HEK293 (cell line): ENCODE results near the gene CZIB.

ENCODE experiments used
- ATF2 ChIP-seq: fragments of 450-650 bp; formaldehyde crosslinking; IDR thresholded peaks from 2 replicates; pipeline ENCODE4 v1.5.1; 2016; ENCODE audit warnings: missing biosample characterization, missing genetic modification characterization, low read depth
- GLI4 ChIP-seq: fragments of 450-650 bp; formaldehyde crosslinking; IDR thresholded peaks from 2 replicates; pipeline ENCODE4 v1.5.1; 2016; ENCODE audit warnings: missing biosample characterization, missing genetic modification characterization
- GLIS1 ChIP-seq: fragments of 450-650 bp; formaldehyde crosslinking; IDR thresholded peaks from 2 replicates; pipeline ENCODE4 v1.5.1; 2016; ENCODE audit warnings: missing biosample characterization, missing genetic modification characterization
- GLIS2 ChIP-seq: fragments of 450-650 bp; formaldehyde crosslinking; IDR thresholded peaks from 2 replicates; pipeline ENCODE4 v1.5.1; 2016; ENCODE audit warnings: missing biosample characterization, missing genetic modification characterization
- IKZF3 ChIP-seq: fragments of 450-650 bp; IDR thresholded peaks from 2 replicates; pipeline ENCODE4 v1.5.0; 2018; ENCODE audit warnings: missing biosample characterization, mild to moderate bottlenecking, missing genetic modification characterization, moderate library complexity
- INSM2 ChIP-seq: fragments of 450-650 bp; formaldehyde crosslinking; IDR thresholded peaks from 2 replicates; pipeline ENCODE4 v1.5.1; 2016; ENCODE audit warnings: missing biosample characterization, missing genetic modification characterization
- KLF9 ChIP-seq: fragments of 450-650 bp; formaldehyde crosslinking; IDR thresholded peaks from 2 replicates; pipeline ENCODE4 v1.5.1; 2016; ENCODE audit warnings: missing biosample characterization, missing genetic modification characterization, low read depth
- RBAK ChIP-seq: fragments of 450-650 bp; formaldehyde crosslinking; IDR thresholded peaks from 2 replicates; pipeline ENCODE4 v1.5.1; 2016; ENCODE audit warnings: missing biosample characterization, missing genetic modification characterization
- SCRT2 ChIP-seq: fragments of 450-650 bp; formaldehyde crosslinking; IDR thresholded peaks from 2 replicates; pipeline ENCODE4 v1.5.1; 2016; ENCODE audit warnings: missing biosample characterization, missing genetic modification characterization
- SP3 ChIP-seq: fragments of 450-650 bp; formaldehyde crosslinking; IDR thresholded peaks from 2 replicates; pipeline ENCODE4 v1.5.1; 2016; ENCODE audit warnings: missing biosample characterization, missing genetic modification characterization
- TCF7L2 ChIP-seq: IDR thresholded peaks from 2 replicates; pipeline ENCODE4 v1.6.1; 2011; ENCODE audit warnings: low read depth, mild to moderate bottlenecking, inconsistent platforms, low read length, moderate library complexity, borderline replicate concordance
- YY2 ChIP-seq: fragments of 450-650 bp; formaldehyde crosslinking; IDR thresholded peaks from 2 replicates; pipeline ENCODE4 v1.5.1; 2016; ENCODE audit warnings: missing biosample characterization, missing genetic modification characterization
- ZBTB1 ChIP-seq: fragments of 450-650 bp; formaldehyde crosslinking; IDR thresholded peaks from 2 replicates; pipeline ENCODE4 v1.5.1; 2016; ENCODE audit warnings: missing biosample characterization, missing genetic modification characterization
- ZBTB7A ChIP-seq: fragments of 450-650 bp; formaldehyde crosslinking; IDR thresholded peaks from 2 replicates; pipeline ENCODE4 v1.5.1; 2016; ENCODE audit warnings: low read depth, missing biosample characterization, missing genetic modification characterization
- ZNF121 ChIP-seq: fragments of 450-650 bp; formaldehyde crosslinking; IDR thresholded peaks from 2 replicates; pipeline ENCODE4 v1.5.1; 2016; ENCODE audit warnings: missing biosample characterization, missing genetic modification characterization
- ZNF146 ChIP-seq: fragments of 450-650 bp; formaldehyde crosslinking; IDR thresholded peaks from 2 replicates; pipeline ENCODE4 v1.5.1; 2016; ENCODE audit warnings: missing biosample characterization, missing genetic modification characterization
- ZNF175 ChIP-seq: fragments of 450-650 bp; formaldehyde crosslinking; IDR thresholded peaks from 2 replicates; pipeline ENCODE4 v1.5.1; 2016; ENCODE audit warnings: missing biosample characterization, missing genetic modification characterization
- ZNF18 ChIP-seq: fragments of 450-650 bp; formaldehyde crosslinking; IDR thresholded peaks from 2 replicates; pipeline ENCODE4 v1.5.1; 2016; ENCODE audit warnings: missing biosample characterization, missing genetic modification characterization
- ZNF2 ChIP-seq: fragments of 450-650 bp; formaldehyde crosslinking; IDR thresholded peaks from 2 replicates; pipeline ENCODE4 v1.5.1; 2016; ENCODE audit warnings: missing biosample characterization, missing genetic modification characterization
- ZNF324 ChIP-seq: fragments of 450-650 bp; formaldehyde crosslinking; IDR thresholded peaks from 2 replicates; pipeline ENCODE4 v1.5.1; 2016; ENCODE audit warnings: missing biosample characterization, missing genetic modification characterization
- ZNF335 ChIP-seq: fragments of 450-650 bp; formaldehyde crosslinking; conservative IDR thresholded peaks from 2 replicates; pipeline ENCODE4 v1.5.1; 2016; ENCODE audit warnings: missing biosample characterization, missing genetic modification characterization
- ZNF391 ChIP-seq: fragments of 450-650 bp; formaldehyde crosslinking; IDR thresholded peaks from 2 replicates; pipeline ENCODE4 v1.5.1; 2016; ENCODE audit warnings: low read depth, missing biosample characterization, missing genetic modification characterization, borderline replicate concordance
- ZNF48 ChIP-seq: fragments of 450-650 bp; formaldehyde crosslinking; IDR thresholded peaks from 2 replicates; pipeline ENCODE4 v1.5.1; 2016; ENCODE audit warnings: missing biosample characterization, missing genetic modification characterization
- ZNF521 ChIP-seq: fragments of 450-650 bp; formaldehyde crosslinking; IDR thresholded peaks from 2 replicates; pipeline ENCODE4 v1.5.1; 2017; ENCODE audit warnings: missing biosample characterization, mild to moderate bottlenecking, missing genetic modification characterization
- ZNF544 ChIP-seq: fragments of 450-650 bp; formaldehyde crosslinking; IDR thresholded peaks from 2 replicates; pipeline ENCODE4 v1.5.0; 2017; ENCODE audit warnings: missing biosample characterization, missing genetic modification characterization
- ZNF548 ChIP-seq: fragments of 450-650 bp; formaldehyde crosslinking; IDR thresholded peaks from 2 replicates; pipeline ENCODE4 v1.5.1; 2016; ENCODE audit warnings: missing biosample characterization, missing genetic modification characterization
- ZNF600 ChIP-seq: fragments of 450-650 bp; formaldehyde crosslinking; IDR thresholded peaks from 2 replicates; pipeline ENCODE4 v1.5.1; 2016; ENCODE audit warnings: missing biosample characterization, missing genetic modification characterization
- ZNF610 ChIP-seq: fragments of 450-650 bp; formaldehyde crosslinking; IDR thresholded peaks from 2 replicates; pipeline ENCODE4 v1.5.1; 2016; ENCODE audit warnings: missing biosample characterization, missing genetic modification characterization, borderline replicate concordance
- ZNF639 ChIP-seq: fragments of 450-650 bp; formaldehyde crosslinking; IDR thresholded peaks from 2 replicates; pipeline ENCODE4 v1.5.1; 2016; ENCODE audit warnings: missing biosample characterization, missing genetic modification characterization
- ZNF660 ChIP-seq: fragments of 450-650 bp; IDR thresholded peaks from 2 replicates; pipeline ENCODE4 v1.5.1; 2018; ENCODE audit warnings: missing biosample characterization, mild to moderate bottlenecking, missing genetic modification characterization
- ZNF76 ChIP-seq: fragments of 450-650 bp; formaldehyde crosslinking; IDR thresholded peaks from 2 replicates; pipeline ENCODE4; 2016; ENCODE audit warnings: low read depth, missing biosample characterization, missing genetic modification characterization, borderline replicate concordance
- ZNF777 ChIP-seq: fragments of 450-650 bp; formaldehyde crosslinking; IDR thresholded peaks from 2 replicates; pipeline ENCODE4 v1.5.1; 2017; ENCODE audit warnings: missing biosample characterization, missing genetic modification characterization, borderline replicate concordance
- ZNF792 ChIP-seq: fragments of 450-650 bp; formaldehyde crosslinking; IDR thresholded peaks from 2 replicates; pipeline ENCODE4 v1.5.1; 2016; ENCODE audit warnings: missing biosample characterization, missing genetic modification characterization
- ZNF843 ChIP-seq: fragments of 450-650 bp; formaldehyde crosslinking; IDR thresholded peaks from 2 replicates; pipeline ENCODE4 v1.5.1; 2016; ENCODE audit warnings: missing biosample characterization, missing genetic modification characterization
- ZSCAN4 ChIP-seq: fragments of 450-650 bp; formaldehyde crosslinking; IDR thresholded peaks from 2 replicates; pipeline ENCODE4 v1.5.1; 2017; ENCODE audit warnings: missing biosample characterization, missing genetic modification characterization

Gene CZIB

GRCh38 chr1:53220171-53220961 lies at the start of gene CZIB (continued):
- 0 out of 2 replicates have a peak, but pooled peaks have one; percentile 33 for TF ChIP-seq ZNF18
- peak; percentile 73 for TF ChIP-seq SCRT2 (tag by site-specific recombination)
- peak; percentile 95 for TF ChIP-seq SP3 (tag by site-specific recombination)
- TF ChIP-seq ZNF76 (tag by site-specific recombination): peak; percentile 81
- no peak for TF ChIP-seq ZNF48 (tag by site-specific recombination)
- 0 out of 2 replicates have a peak, but pooled peaks have one; percentile 20 for TF ChIP-seq ZNF121
- TF ChIP-seq ZBTB1 (tag by site-specific recombination): no peak
- no peak for TF ChIP-seq ZNF544 (tag by site-specific recombination)
- TF ChIP-seq INSM2 (tag by site-specific recombination): peak; percentile 79
- no peak for TF ChIP-seq ATF2 (tag by site-specific recombination)
- TF ChIP-seq KLF9: peak; percentile 89
- TF ChIP-seq ZNF792 (tag by site-specific recombination): peak; percentile 87
- TF ChIP-seq ZNF777 (tag by site-specific recombination): peak; percentile 46; the same call in 1 of the 2 replicates
- peak; percentile 100 for TF ChIP-seq ZNF600 (tag by site-specific recombination)
- TF ChIP-seq GLI4 (tag by site-specific recombination): peak; percentile 85; the same call in 1 of the 2 replicates
- TF ChIP-seq TCF7L2: no peak
- peak; percentile 91 for TF ChIP-seq ZNF843 (tag by site-specific recombination)
- TF ChIP-seq ZNF335 (tag by site-specific recombination): peak; percentile 97
- peak; percentile 93 for TF ChIP-seq ZNF610 (tag by site-specific recombination)
- no peak for TF ChIP-seq RBAK
- TF ChIP-seq ZNF324 (tag by site-specific recombination): peak; percentile 98
- TF ChIP-seq ZNF639 (tag by site-specific recombination): peak; percentile 80
- no peak for TF ChIP-seq ZNF521
- TF ChIP-seq YY2 (tag by site-specific recombination): peak; percentile 84
- TF ChIP-seq ZNF146 (tag by site-specific recombination): peak; percentile 60; the same call in 1 of the 2 replicates
- TF ChIP-seq ZNF2 (tag by site-specific recombination): peak; percentile 98
- TF ChIP-seq ZNF391 (tag by site-specific recombination): peak; percentile 95
- peak; percentile 64 for TF ChIP-seq ZSCAN4 (tag by site-specific recombination)
- TF ChIP-seq ZNF660 (tag by site-specific recombination): peak; percentile 85
- TF ChIP-seq GLIS1 (tag by site-specific recombination): peak; percentile 80
- TF ChIP-seq ZBTB7A: peak; percentile 95; the same call in 1 of the 2 replicates
- TF ChIP-seq ZNF175 (tag by site-specific recombination): no peak
- peak; percentile 100 for TF ChIP-seq GLIS2 (tag by site-specific recombination)
- TF ChIP-seq ZNF548: no peak
- no peak for TF ChIP-seq IKZF3 (tag by site-specific recombination)
